HEK293 (cell line): ENCODE measurements around the gene PORCN.

ENCODE experiments used
- CTCF ChIP-seq: fragments of 450-650 bp; formaldehyde crosslinking; IDR thresholded peaks from 2 replicates; pipeline ENCODE4 v1.5.1; 2016; ENCODE audit warnings: missing biosample characterization, missing genetic modification characterization
- HOXD13 ChIP-seq: sonication (generic); formaldehyde crosslinking; IDR thresholded peaks from 2 replicates; pipeline ENCODE4 v1.8.0; 2022; ENCODE audit warnings: missing genetic modification reagents, borderline replicate concordance
- PATZ1 ChIP-seq: fragments of 450-650 bp; formaldehyde crosslinking; IDR thresholded peaks from 2 replicates; pipeline ENCODE4 v1.5.1; 2016; ENCODE audit warnings: missing biosample characterization, missing genetic modification characterization
- YY1 ChIP-seq: fragments of 450-650 bp; formaldehyde crosslinking; IDR thresholded peaks from 2 replicates; pipeline ENCODE4 v1.5.1; 2018; ENCODE audit warnings: missing biosample characterization, missing genetic modification characterization
- ZBTB7A ChIP-seq: fragments of 450-650 bp; formaldehyde crosslinking; IDR thresholded peaks from 2 replicates; pipeline ENCODE4 v1.5.1; 2016; ENCODE audit warnings: low read depth, missing biosample characterization, missing genetic modification characterization
- ZIC2 ChIP-seq: fragments of 450-650 bp; formaldehyde crosslinking; IDR thresholded peaks from 2 replicates; pipeline ENCODE4 v1.5.1; 2016; ENCODE audit warnings: missing biosample characterization, missing genetic modification characterization
- ZNF138 ChIP-seq: fragments of 450-650 bp; formaldehyde crosslinking; IDR thresholded peaks from 2 replicates; pipeline ENCODE4 v1.5.1; 2016; ENCODE audit warnings: missing biosample characterization, missing genetic modification characterization, borderline replicate concordance
- ZNF140 ChIP-seq: fragments of 450-650 bp; formaldehyde crosslinking; IDR thresholded peaks from 2 replicates; pipeline ENCODE4 v1.5.1; 2016; ENCODE audit warnings: missing biosample characterization, missing genetic modification characterization
- ZNF24 ChIP-seq: fragments of 450-650 bp; formaldehyde crosslinking; IDR thresholded peaks from 2 replicates; pipeline ENCODE4 v1.5.1; 2016; ENCODE audit warnings: missing biosample characterization, missing genetic modification characterization
- ZNF404 ChIP-seq: fragments of 450-650 bp; formaldehyde crosslinking; IDR thresholded peaks from 2 replicates; pipeline ENCODE4 v1.5.1; 2017; ENCODE audit warnings: missing biosample characterization, missing genetic modification characterization
- ZNF513 ChIP-seq: fragments of 450-650 bp; IDR thresholded peaks from 2 replicates; pipeline ENCODE4 v1.5.1; 2018; ENCODE audit warnings: missing biosample characterization, missing genetic modification characterization
- ZNF518A ChIP-seq: fragments of 450-650 bp; formaldehyde crosslinking; conservative IDR thresholded peaks from 2 replicates; pipeline ENCODE4 v1.5.1; 2016; ENCODE audit warnings: low read depth, missing biosample characterization, missing genetic modification characterization
- ZSCAN23 ChIP-seq: fragments of 450-650 bp; formaldehyde crosslinking; IDR thresholded peaks from 2 replicates; pipeline ENCODE4 v1.5.1; 2016; ENCODE audit warnings: missing biosample characterization, missing genetic modification characterization

GRCh38 chrX:48540480-48540879 is 31.7 kb downstream of the PORCN start:
- TF ChIP-seq PATZ1 (tag by site-specific recombination) (no peak), ZNF518A (no peak), CTCF (tag by site-specific recombination) (no peak), ZNF138 (tag by site-specific recombination) (no peak), HOXD13 (CRISPR knock-in tag) (no peak), ZSCAN23 (no peak), ZNF404 (tag by site-specific recombination) (no peak), ZNF140 (tag by site-specific recombination) (no peak), ZNF513 (no peak), ZIC2 (tag by site-specific recombination) (no peak), ZNF24 (tag by site-specific recombination) (no peak), YY1 (tag by site-specific recombination) (no peak), ZBTB7A (tag by site-specific recombination) (no peak)
